PC-3 (cell line): Measurements from ENCODE around the gene CTCFL.

Source experiments
- CTCF ChIP-seq: fragments of 300-600 bp; sonication (generic); conservative IDR thresholded peaks from 2 replicates; pipeline ENCODE4 v1.5.1; 2017; ENCODE audit warnings: antibody characterized with exemption, low read depth, mild to moderate bottlenecking, low read length
- EZH2 ChIP-seq: fragments of 300-600 bp; sonication (generic); IDR thresholded peaks from one replicate; pipeline ENCODE4 v1.6.1; 2017; ENCODE audit warnings: antibody characterized with exemption, mild to moderate bottlenecking, low read length; ENCODE audit not compliant: unreplicated experiment

GRCh38 chr20:57536120-57536708 is 11.3 kb upstream of the CTCFL start:
- TF ChIP-seq EZH2, result no peak
- no peak for TF ChIP-seq CTCF
